HG03342 (cell line): Measurements from ENCODE around the gene TENM4.

Experiments used
- ATAC-seq: cut with Tn5 transposase; IDR thresholded peaks from one replicate; pipeline ENCODE4 v1.9.1; 2021; ENCODE audit warnings: mild to moderate bottlenecking, moderate library complexity; ENCODE audit not compliant: unreplicated experiment

TENM4 gene

GRCh38 chr11:78926633-78927338 lies 514.0 kb downstream of the TENM4 start:
- no peak for ATAC-seq

GRCh38 chr11:78925387-78925786 lies 515.4 kb downstream of the TENM4 start:
- no peak for ATAC-seq

GRCh38 chr11:78922859-78923625 lies 517.8 kb downstream of the TENM4 start:
- no peak for ATAC-seq

- peak; percentile 51 for ATAC-seq
Observed at GRCh38 chr11:78921509-78921908, 519.3 kb downstream of the TENM4 start.

- no peak for ATAC-seq
Observed at GRCh38 chr11:78920329-78920728, 520.5 kb downstream of the TENM4 start.

- no peak for ATAC-seq
Observed at GRCh38 chr11:78916759-78917158, 524.1 kb downstream of the TENM4 start.

- ATAC-seq, result no peak
Observed at GRCh38 chr11:78914503-78914902, 526.3 kb downstream of the TENM4 start.

- no peak for ATAC-seq
Observed at GRCh38 chr11:78912778-78913177, 528.1 kb downstream of the TENM4 start.

GRCh38 chr11:78910322-78910721 lies 530.5 kb downstream of the TENM4 start:
- ATAC-seq, result no peak

GRCh38 chr11:78909386-78909785 lies 531.4 kb downstream of the TENM4 start:
- no peak for ATAC-seq

- no peak for ATAC-seq
Observed at GRCh38 chr11:78907636-78908035, 533.2 kb downstream of the TENM4 start.

GRCh38 chr11:78906566-78906965 lies 534.3 kb downstream of the TENM4 start:
- ATAC-seq, result no peak

- ATAC-seq, result no peak
Observed at GRCh38 chr11:78905756-78906155, 535.1 kb downstream of the TENM4 start.

GRCh38 chr11:78902771-78903507 lies 537.9 kb downstream of the TENM4 start:
- no peak for ATAC-seq

GRCh38 chr11:78901831-78902230 lies 539.0 kb downstream of the TENM4 start:
- no peak for ATAC-seq

- ATAC-seq, result no peak
Observed at GRCh38 chr11:78898266-78898775, 542.5 kb downstream of the TENM4 start.

GRCh38 chr11:78893996-78894395 lies 546.8 kb downstream of the TENM4 start:
- no peak for ATAC-seq

GRCh38 chr11:78889698-78890097 lies 551.1 kb downstream of the TENM4 start:
- no peak for ATAC-seq

GRCh38 chr11:78886616-78887015 lies 554.2 kb downstream of the TENM4 start:
- ATAC-seq, result no peak

- ATAC-seq, result no peak
Observed at GRCh38 chr11:78884761-78885160, 556.1 kb downstream of the TENM4 start.

GRCh38 chr11:78883506-78883905 lies 557.3 kb downstream of the TENM4 start:
- ATAC-seq, result no peak
